HT-29 (cell line): ENCODE measurements around the gene PRPF19. TPM values are rescaled to one million over a fixed set of nuclear protein-coding genes. Genes with fewer than 3 reads are reported as not detected.
"Not testable (repeated sequence)": the region's sequence is repeated elsewhere in the genome, so short reads cannot be mapped to it uniquely, and the experiment has no call there.

Experiments
- DNase-seq: peaks from one replicate; pipeline ENCODE4 v3.0.0-alpha.2; 2015; ENCODE audit warnings: low spot score
- total RNA-seq: library from RNA; depleted of rRNA; stranded (reverse); fragments of >200 nt; shearing (Covaris generic); gene quantifications from 2 replicates; pipeline ENCODE4 v1.2.3, GENCODE V29; 2014

The PRPF19 gene
- total RNA-seq, 1 experiment from 2014 or later, result 144 TPM

DNA sequence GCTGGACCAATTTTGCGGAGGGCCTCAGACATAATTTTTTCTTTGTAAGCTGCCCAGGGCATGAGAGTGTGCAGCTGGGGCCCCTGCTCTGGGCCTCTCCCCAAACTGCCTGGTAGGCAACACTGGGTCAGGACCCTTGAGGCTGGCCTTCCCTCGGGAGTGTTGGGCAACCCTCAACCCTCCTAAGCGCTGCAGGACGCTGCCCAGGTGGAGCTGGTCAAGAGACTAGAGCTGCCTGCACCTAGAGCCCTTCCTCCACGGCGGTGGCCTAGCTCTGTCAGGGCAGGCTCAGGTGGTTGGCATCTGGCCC, 17.4 kb upstream of the PRPF19 start:
- no peak for DNase-seq

GRCh38 chr11:60923326-60923725, 16.9 kb upstream of the PRPF19 start:
- no peak for DNase-seq

- no peak for DNase-seq
Measured at GRCh38 chr11:60922906-60923305, 16.5 kb upstream of the PRPF19 start.

DNA sequence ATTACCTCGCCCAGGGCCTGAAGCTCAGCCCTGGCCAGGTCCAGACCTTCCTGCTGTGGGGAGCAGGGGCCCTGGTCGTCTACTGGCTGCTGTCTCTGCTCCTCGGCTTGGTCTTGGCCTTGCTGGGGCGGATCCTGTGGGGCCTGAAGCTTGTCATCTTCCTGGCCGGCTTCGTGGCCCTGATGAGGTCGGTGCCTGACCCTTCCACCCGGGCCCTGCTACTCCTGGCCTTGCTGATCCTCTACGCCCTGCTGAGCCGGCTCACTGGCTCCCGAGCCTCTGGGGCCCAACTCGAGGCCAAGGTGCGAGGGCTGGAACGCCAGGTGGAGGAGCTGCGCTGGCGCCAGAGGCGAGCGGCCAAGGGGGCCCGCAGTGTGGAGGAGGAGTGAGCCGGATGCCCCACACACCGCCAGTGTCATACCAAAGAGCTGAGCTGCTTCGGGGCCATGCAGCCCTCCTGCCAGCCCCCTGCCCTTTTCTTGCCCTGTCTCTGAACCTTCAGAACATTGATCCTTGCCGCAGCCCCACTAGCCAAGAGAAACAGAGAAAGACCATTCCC, 15.5 kb upstream of the PRPF19 start:
- no peak for DNase-seq

GRCh38 chr11:60921259-60921658, 14.9 kb upstream of the PRPF19 start:
- no peak for DNase-seq

- DNase-seq, result no peak
Measured at GRCh38 chr11:60919956-60920355, 13.6 kb upstream of the PRPF19 start.

- no peak for DNase-seq
Measured at GRCh38 chr11:60919320-60919719, 12.9 kb upstream of the PRPF19 start.

DNA sequence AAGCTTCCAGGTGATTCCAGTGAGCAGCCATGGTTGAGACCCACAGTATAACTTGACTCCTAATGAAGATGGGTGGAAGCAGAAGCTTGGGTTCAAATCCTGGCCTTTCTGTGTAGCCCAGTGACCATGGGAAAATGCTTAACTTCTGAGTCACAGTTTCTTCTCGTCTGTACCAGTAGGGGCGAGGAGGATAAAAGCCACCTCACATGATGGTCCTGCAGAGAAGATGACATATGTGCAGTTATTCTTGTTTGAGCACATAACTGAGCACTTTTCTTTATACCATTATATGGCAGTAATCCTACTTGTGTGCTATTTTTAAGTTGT, 12.5 kb upstream of the PRPF19 start:
- no peak for DNase-seq

GRCh38 chr11:60918251-60918938, 12.0 kb upstream of the PRPF19 start:
- DNase-seq, result no peak

GRCh38 chr11:60917267-60917666, 10.9 kb upstream of the PRPF19 start:
- DNase-seq, result no peak

DNA sequence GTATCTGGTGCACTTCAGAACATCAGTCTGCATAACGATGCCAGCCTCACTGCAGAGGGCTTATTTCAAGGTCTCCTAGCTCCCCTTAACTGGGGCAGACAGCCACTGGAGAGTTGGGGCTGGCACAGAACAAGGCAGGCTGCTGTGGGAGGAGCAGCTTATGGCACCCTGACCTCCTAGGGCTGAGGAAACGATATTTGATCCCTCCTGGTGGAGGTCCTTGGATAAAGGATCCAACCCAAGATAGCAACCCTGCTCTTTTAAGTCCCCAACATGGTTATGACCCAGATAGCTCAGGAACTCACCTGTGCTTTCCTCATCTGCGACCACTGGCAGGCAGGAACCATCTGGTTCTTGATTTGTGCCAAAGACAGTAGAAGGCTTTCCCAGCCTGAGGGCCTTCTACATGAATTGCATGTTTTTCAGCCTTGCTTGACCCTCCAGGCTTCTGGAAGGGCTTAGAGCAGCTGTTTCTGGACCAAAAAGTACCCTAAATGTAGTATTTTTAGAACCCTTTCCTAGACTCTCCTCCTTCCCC, 10.4 kb upstream of the PRPF19 start:
- no peak for DNase-seq

GRCh38 chr11:60915248-60915914, 9.0 kb upstream of the PRPF19 start:
- peak; percentile 91 for DNase-seq

DNA sequence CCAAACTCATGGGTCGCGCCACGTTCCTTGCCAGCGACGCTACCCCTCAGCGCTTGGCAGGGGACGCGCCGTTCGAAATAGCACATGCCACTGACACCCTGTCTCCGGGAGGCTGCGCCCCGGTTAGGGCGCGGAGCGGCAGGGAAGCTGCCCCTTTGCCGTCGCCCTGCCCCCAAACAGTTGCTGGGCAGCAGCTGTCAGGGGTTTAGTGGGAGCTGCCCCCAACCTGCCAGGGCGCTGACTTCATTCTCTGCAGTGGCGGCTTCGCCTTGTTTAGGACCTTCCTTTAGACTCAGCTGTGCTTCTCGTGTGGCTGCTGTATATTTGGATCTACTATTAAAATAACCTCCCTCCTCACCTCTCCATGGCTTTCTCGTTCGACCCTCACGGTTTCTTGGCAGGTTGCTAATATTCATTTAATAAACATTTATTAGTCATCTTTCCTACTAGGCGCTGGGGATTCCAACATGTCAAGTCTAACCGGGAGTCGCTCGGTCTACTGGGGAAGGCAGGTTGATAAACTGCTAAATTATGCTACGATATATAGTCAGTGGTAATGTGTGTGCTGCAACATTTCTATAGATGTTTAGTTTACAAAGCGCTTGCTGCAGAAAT, 8.4 kb upstream of the PRPF19 start:
- DNase-seq, result peak; percentile 42

- DNase-seq, result peak; percentile 95
Measured at GRCh38 chr11:60913793-60914632, 7.6 kb upstream of the PRPF19 start, which contains the start of gene TMEM109. TSS of gene TMEM109 (plus strand) at chr11:60914158. CDS start at chr11:60919694, 5,536 bp downstream.

GRCh38 chr11:60912851-60913528, 6.6 kb upstream of the PRPF19 start:
- DNase-seq, result no peak

- DNase-seq, result no peak
Measured at GRCh38 chr11:60912223-60912850, 6.0 kb upstream of the PRPF19 start.

GRCh38 chr11:60910711-60911380, 4.5 kb upstream of the PRPF19 start:
- peak; percentile 14 for DNase-seq

DNA sequence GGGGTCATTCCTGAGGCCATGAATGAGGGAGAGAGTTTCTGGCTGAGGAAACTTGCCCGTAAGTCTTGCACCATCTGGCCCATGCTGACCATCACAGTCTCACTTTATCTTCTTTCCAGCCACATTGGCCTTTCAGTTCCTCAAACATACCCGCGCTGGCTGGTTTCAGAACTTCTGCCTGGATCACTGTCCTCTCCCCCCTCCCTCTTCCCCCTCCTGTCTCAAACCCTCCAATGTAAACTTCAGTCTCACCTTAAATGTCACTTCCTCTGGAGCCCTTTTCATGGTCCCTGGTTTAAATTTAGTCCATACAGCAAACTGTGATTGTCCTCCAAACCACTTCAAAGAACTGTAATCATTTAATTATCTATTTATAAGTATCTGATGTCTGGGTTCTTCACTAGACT, 3.9 kb upstream of the PRPF19 start:
- DNase-seq, result no peak

GRCh38 chr11:60909680-60910280, 3.4 kb upstream of the PRPF19 start:
- not testable (repeated sequence) for DNase-seq

DNA sequence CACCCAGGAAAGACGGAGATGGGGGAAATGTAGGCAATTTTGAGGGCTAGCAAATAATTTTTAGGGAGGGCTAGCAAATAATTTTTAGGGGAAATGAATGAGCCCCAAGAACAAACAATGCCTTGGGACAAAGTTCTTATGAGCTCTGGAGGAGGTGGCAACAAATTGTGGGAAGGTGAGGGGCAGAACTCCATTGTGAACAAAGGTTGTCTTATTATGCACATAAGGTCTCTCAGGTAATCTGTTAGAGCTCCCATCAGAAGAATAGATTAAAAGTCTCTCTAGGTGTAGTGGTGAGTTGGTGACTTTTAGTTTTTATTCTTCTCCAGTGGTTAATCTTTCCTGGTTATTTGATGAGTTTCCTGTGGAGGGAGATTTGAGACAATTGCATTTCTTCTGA, 2.4 kb upstream of the PRPF19 start:
- no peak for DNase-seq
